HEK293 (cell line): ENCODE data around the gene SOX11.

Experiments
- ZNF132 ChIP-seq: fragments of 450-650 bp; formaldehyde crosslinking; IDR thresholded peaks from 2 replicates; pipeline ENCODE4 v1.5.1; 2017; ENCODE audit warnings: missing biosample characterization, missing genetic modification characterization, borderline replicate concordance
- ZNF248 ChIP-seq: fragments of 450-650 bp; formaldehyde crosslinking; IDR thresholded peaks from 2 replicates; pipeline ENCODE4 v1.5.1; 2017; ENCODE audit warnings: missing biosample characterization, missing genetic modification characterization
- ZNF37A ChIP-seq: fragments of 450-650 bp; IDR thresholded peaks from 2 replicates; pipeline ENCODE4 v1.5.1; 2018; ENCODE audit warnings: missing biosample characterization, missing genetic modification characterization
- ZNF48 ChIP-seq: fragments of 450-650 bp; formaldehyde crosslinking; IDR thresholded peaks from 2 replicates; pipeline ENCODE4 v1.5.1; 2016; ENCODE audit warnings: missing biosample characterization, missing genetic modification characterization
- ZNF768 ChIP-seq: fragments of 450-650 bp; formaldehyde crosslinking; IDR thresholded peaks from 2 replicates; pipeline ENCODE4 v1.5.1; 2018; ENCODE audit warnings: missing biosample characterization, mild to moderate bottlenecking, missing genetic modification characterization
- TF ChIP-seq, protein P1 (sequence below): fragments of 450-650 bp; formaldehyde crosslinking; IDR thresholded peaks from 2 replicates; pipeline ENCODE4 v1.5.1; 2016; ENCODE audit warnings: missing biosample characterization, missing genetic modification characterization
- TF ChIP-seq, protein P2 (sequence below): fragments of 450-650 bp; formaldehyde crosslinking; IDR thresholded peaks from 2 replicates; pipeline ENCODE4 v1.5.1; 2016; ENCODE audit warnings: missing biosample characterization, missing genetic modification characterization
- TF ChIP-seq, protein P3 (sequence below): fragments of 450-650 bp; formaldehyde crosslinking; IDR thresholded peaks from 2 replicates; pipeline ENCODE4 v1.5.1; 2016; ENCODE audit warnings: missing biosample characterization, missing genetic modification characterization
- TF ChIP-seq, protein P4 (sequence below): fragments of 450-650 bp; IDR thresholded peaks from 2 replicates; pipeline ENCODE4 v1.5.1; 2018; ENCODE audit warnings: missing biosample characterization, mild to moderate bottlenecking, missing genetic modification characterization

DNA sequence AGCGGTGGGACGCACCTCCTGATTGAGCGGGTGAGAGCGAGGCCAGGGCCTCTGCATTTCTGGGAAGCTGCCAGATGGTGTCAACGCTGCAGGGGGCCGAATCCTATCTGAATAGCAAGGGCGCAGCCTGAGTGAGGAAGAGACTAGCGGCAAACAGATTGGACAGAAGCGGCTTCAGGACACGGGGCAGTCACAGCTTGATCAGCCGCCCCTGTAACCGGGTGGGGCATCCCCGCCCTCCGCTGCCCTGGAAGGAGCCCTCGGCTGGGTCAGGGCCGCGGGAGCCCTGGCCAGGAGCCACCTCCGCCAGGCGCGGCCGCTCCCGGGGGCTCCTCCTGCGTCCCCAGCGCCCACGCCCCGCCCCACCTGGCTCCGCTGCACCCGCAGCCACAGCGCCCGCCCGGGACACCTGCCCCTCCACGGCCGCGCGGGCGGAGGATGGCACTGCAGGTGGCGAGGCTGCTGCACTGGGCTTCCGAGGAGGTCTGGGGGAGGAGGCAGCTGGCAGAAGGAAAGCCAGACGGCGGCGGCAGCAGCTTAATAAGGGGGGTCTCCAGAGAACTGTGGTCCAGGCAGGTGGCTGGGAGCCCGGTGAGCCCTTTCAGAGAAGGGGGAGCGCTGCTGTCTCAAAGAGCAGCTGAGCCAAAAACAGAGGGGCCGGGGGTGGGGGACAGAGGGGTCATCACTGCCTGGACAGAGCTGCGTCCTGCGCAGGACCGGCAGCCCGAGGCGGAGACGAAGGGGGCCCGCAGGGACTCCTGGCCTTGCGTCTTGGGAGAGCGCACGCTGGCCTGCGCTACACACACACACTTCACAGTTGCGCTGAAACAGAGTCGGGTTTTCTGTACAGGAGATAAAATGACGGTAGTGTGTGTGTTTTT is 18.8 kb upstream of the SOX11 start:
- TF ChIP-seq ZNF132 (tag by site-specific recombination): no peak
- no peak for TF ChIP-seq ZNF37A
- TF ChIP-seq, protein P1, sequence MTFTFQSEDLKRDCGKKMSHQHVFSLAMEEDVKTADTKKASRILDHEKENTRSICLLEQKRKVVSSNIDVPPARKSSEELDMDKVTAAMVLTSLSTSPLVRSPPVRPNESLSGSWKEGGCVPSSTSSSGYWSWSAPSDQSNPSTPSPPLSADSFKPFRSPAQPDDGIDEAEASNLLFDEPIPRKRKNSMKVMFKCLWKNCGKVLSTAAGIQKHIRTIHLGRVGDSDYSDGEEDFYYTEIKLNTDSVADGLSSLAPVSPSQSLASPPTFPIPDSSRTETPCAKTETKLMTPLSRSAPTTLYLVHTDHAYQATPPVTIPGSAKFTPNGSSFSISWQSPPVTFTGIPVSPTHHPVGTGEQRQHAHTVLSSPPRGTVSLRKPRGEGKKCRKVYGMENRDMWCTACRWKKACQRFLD (tag by site-specific recombination): no peak
- TF ChIP-seq, protein P2, sequence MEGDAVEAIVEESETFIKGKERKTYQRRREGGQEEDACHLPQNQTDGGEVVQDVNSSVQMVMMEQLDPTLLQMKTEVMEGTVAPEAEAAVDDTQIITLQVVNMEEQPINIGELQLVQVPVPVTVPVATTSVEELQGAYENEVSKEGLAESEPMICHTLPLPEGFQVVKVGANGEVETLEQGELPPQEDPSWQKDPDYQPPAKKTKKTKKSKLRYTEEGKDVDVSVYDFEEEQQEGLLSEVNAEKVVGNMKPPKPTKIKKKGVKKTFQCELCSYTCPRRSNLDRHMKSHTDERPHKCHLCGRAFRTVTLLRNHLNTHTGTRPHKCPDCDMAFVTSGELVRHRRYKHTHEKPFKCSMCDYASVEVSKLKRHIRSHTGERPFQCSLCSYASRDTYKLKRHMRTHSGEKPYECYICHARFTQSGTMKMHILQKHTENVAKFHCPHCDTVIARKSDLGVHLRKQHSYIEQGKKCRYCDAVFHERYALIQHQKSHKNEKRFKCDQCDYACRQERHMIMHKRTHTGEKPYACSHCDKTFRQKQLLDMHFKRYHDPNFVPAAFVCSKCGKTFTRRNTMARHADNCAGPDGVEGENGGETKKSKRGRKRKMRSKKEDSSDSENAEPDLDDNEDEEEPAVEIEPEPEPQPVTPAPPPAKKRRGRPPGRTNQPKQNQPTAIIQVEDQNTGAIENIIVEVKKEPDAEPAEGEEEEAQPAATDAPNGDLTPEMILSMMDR (tag by site-specific recombination): no peak
- TF ChIP-seq ZNF48 (tag by site-specific recombination): no peak
- TF ChIP-seq ZNF768: no peak
- TF ChIP-seq, protein P3, sequence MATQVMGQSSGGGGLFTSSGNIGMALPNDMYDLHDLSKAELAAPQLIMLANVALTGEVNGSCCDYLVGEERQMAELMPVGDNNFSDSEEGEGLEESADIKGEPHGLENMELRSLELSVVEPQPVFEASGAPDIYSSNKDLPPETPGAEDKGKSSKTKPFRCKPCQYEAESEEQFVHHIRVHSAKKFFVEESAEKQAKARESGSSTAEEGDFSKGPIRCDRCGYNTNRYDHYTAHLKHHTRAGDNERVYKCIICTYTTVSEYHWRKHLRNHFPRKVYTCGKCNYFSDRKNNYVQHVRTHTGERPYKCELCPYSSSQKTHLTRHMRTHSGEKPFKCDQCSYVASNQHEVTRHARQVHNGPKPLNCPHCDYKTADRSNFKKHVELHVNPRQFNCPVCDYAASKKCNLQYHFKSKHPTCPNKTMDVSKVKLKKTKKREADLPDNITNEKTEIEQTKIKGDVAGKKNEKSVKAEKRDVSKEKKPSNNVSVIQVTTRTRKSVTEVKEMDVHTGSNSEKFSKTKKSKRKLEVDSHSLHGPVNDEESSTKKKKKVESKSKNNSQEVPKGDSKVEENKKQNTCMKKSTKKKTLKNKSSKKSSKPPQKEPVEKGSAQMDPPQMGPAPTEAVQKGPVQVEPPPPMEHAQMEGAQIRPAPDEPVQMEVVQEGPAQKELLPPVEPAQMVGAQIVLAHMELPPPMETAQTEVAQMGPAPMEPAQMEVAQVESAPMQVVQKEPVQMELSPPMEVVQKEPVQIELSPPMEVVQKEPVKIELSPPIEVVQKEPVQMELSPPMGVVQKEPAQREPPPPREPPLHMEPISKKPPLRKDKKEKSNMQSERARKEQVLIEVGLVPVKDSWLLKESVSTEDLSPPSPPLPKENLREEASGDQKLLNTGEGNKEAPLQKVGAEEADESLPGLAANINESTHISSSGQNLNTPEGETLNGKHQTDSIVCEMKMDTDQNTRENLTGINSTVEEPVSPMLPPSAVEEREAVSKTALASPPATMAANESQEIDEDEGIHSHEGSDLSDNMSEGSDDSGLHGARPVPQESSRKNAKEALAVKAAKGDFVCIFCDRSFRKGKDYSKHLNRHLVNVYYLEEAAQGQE (tag by site-specific recombination): no peak
- TF ChIP-seq ZNF248 (tag by site-specific recombination): no peak
- TF ChIP-seq, protein P4, sequence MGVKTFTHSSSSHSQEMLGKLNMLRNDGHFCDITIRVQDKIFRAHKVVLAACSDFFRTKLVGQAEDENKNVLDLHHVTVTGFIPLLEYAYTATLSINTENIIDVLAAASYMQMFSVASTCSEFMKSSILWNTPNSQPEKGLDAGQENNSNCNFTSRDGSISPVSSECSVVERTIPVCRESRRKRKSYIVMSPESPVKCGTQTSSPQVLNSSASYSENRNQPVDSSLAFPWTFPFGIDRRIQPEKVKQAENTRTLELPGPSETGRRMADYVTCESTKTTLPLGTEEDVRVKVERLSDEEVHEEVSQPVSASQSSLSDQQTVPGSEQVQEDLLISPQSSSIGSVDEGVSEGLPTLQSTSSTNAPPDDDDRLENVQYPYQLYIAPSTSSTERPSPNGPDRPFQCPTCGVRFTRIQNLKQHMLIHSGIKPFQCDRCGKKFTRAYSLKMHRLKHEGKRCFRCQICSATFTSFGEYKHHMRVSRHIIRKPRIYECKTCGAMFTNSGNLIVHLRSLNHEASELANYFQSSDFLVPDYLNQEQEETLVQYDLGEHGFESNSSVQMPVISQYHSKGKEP: no peak
